Activated naive CD8-positive, alpha-beta T cell treated with anti-CD3 and anti-CD28 coated beads for 36 hours (primary cell): ENCODE data around the gene GRID1. TPM values are rescaled to one million over a fixed set of nuclear protein-coding genes. Genes with fewer than 3 reads are reported as not detected.

ENCODE experiments used
- DNase-seq: peaks from one replicate; pipeline ENCODE4 v3.0.0; 2021
- H3K27ac Mint-ChIP-seq: one replicate; pipeline ENCODE4 v1.8.0; 2022; ENCODE audit warnings: mild to moderate bottlenecking, moderate library complexity, mixed read lengths
- H3K27me3 Mint-ChIP-seq: one replicate; pipeline ENCODE4 v1.8.0; 2022; ENCODE audit warnings: mild to moderate bottlenecking, mixed read lengths
- H3K36me3 Mint-ChIP-seq: one replicate; pipeline ENCODE4 v1.8.0; 2021; ENCODE audit warnings: mild to moderate bottlenecking, mixed read lengths
- H3K4me1 Mint-ChIP-seq: one replicate; pipeline ENCODE4 v1.8.0; 2021; ENCODE audit warnings: mixed read lengths
- H3K4me3 Mint-ChIP-seq: one replicate; pipeline ENCODE4 v1.8.0; 2022; ENCODE audit warnings: mild to moderate bottlenecking, moderate library complexity, mixed read lengths
- H3K9me3 Mint-ChIP-seq: one replicate; pipeline ENCODE4 v1.8.0; 2022; ENCODE audit warnings: mixed read lengths
- total RNA-seq, 2 experiments: library from RNA; stranded (reverse); gene quantifications; one replicate each; pipeline ENCODE4 v1.2.3, GENCODE V29; 2021

GRID1 gene
- total RNA-seq, 2 experiments from 2014 or later: not detected

DNA sequence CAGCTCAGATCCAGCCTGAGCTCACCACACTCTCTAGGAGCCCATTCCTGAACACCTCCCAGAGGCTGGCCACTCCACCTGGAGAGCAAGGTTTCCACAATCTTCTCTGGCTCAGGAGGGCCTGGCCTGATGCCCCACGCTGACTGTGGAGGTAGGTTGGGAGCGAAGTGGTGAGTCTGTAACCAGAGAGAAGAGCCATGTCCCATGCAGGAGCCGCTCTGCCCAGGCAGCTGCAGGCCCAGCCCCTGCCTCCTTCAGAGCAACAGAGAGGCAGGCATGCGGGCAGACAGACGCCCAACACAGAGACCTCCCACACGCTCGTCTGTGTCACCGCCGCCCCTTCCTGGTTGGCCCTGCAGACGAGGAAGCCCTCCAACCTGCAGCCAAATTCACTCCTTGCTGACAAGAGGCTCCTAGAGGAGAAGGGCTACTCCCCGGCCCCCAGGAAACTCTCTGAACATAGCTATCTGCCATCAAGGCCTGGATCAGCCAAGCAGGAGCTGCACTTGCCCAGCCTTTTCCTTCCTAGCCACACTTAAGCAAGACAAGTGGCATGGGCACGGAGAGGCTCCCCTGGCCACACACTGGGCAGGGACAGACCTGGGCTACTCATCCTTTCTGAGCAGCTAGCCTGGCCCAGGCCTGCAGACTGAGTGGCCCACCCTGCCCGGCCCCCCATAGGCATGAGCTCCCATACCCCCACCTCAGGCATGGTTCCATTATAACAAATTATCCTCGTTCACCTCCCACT, 101.9 kb downstream of the GRID1 start:
- Mint-ChIP-seq H3K4me1 (peaks cover 3% of the 10 kb centered on the region), H3K36me3 (no peaks in the 10 kb centered on the region), H3K27me3 (peaks cover 29% of the 10 kb centered on the region), H3K4me3 (no peak overlapping the region), H3K9me3 (no peaks in the 10 kb centered on the region), H3K27ac (no peak overlapping the region)
- DNase-seq: no peak

DNA sequence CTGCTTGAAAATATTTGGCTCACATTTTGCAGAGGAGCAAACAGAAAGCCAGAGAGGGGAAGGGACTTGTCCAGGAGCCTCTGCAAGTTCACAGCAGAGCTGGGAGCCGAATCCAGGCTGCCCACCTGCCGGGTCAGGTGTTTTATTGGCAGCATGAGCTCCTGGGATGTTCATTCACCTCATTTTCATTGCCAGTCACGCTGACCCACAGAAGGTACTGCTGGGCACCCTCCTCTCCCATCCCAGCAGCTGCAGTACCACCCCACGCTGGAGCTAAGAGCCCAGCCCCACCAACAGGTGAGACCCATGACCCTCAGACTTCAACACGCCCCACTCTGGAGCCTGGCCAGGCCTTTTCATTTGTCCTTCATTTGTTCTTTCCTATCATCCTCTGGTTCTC, 102.7 kb downstream of the GRID1 start:
- Mint-ChIP-seq H3K36me3 (no peaks in the 10 kb centered on the region), H3K27me3 (peaks cover 29% of the 10 kb centered on the region), H3K4me3 (no peak overlapping the region), H3K9me3 (no peaks in the 10 kb centered on the region), H3K27ac (no peak overlapping the region), H3K4me1 (peaks cover 3% of the 10 kb centered on the region)
- DNase-seq: no peak

DNA sequence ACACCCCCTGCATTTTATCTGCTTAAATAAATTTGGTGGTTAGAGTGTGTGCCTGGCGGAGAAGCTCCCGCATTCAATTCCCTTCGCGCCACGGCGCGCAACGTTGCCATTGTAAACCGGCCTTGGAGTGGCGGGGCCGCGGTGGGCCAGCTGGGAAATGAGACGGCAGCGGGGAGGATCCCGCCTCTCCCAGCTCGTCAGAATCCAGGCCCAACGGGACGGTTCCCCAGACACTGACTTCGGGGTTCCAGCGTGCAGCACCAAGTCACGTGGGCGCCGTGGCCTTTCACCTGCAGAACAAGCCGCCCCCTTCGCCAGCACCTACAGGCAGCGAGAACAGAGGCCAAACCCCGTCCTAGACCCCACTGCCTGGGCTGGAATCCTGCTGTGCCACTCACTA, 103.4 kb downstream of the GRID1 start:
- DNase-seq: no peak
- H3K27ac Mint-ChIP-seq: no peak overlapping the region
- H3K27me3 Mint-ChIP-seq: peaks cover 29% of the 10 kb centered on the region
- no peaks in the 10 kb centered on the region for H3K36me3 Mint-ChIP-seq
- H3K4me1 Mint-ChIP-seq: peaks cover 3% of the 10 kb centered on the region
- H3K9me3 Mint-ChIP-seq: no peaks in the 10 kb centered on the region
- no peak overlapping the region for H3K4me3 Mint-ChIP-seq

DNA sequence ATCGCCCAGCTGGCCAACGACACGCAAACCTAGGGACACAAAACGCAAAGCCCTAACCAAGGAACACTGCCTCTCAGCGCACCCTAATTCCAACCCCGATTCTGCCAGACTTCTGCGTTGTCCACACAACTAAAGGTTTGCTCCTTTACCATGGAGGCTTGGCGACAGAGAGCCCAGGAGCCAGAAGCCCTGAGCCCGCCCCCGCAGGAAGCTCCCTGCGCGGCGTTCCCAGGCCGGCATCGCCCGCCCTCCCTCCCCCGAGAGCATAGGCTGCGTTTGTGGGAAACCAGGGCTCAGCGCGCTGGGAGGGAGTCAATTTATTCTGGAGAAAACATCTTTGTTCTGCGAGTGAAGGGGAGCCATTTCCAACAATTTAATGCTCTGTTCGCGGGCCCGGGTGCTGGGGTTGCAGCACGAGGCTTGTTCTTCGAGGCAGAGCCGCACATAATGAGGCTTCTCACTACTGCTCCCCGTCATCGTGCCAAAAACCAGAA, 103.9 kb downstream of the GRID1 start:
- H3K4me3 Mint-ChIP-seq: no peak overlapping the region
- H3K36me3 Mint-ChIP-seq: no peaks in the 10 kb centered on the region
- no peak for DNase-seq
- no peaks in the 10 kb centered on the region for H3K9me3 Mint-ChIP-seq
- H3K4me1 Mint-ChIP-seq: peaks cover 3% of the 10 kb centered on the region
- peaks cover 29% of the 10 kb centered on the region for H3K27me3 Mint-ChIP-seq
- no peak overlapping the region for H3K27ac Mint-ChIP-seq

DNA sequence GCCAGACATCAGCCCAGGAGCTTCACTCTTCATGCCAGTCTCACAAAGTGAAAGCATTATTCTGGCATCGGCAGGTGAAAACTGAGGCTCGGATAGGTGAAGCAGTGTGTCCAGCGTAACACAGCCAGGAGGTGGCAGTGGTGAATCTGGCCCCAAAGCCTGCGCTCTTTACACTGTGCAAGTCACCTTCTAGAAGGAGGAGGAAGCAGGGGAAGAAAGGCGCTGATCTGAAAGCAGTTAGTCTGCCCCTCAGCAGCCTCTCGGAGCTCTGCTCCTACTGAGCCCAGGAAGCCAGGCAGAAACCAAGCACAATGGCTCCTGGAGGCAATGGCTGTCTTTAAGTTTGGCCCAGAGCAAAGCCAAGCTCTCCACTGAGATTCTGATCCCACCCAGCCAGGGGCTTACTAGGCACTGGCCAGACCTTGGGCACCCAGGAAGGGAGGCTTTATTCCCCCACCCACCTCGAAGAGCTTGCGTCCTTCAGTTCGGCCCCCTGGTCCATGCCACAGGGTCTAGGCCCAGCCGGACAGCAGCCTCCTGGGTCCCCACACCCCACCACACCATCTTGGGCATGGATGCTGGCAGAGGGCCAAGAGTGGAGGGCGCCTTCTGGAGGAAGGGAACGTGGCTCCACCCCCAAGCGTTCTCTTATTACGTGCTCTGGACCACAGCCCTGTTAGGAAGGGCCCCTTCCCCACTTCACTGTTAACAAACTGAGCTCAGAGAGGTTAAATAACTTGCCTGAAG, 104.5 kb downstream of the GRID1 start:
- H3K9me3 Mint-ChIP-seq: no peaks in the 10 kb centered on the region
- peaks cover 3% of the 10 kb centered on the region for H3K4me1 Mint-ChIP-seq
- DNase-seq: no peak
- peaks cover 29% of the 10 kb centered on the region for H3K27me3 Mint-ChIP-seq
- no peaks in the 10 kb centered on the region for H3K36me3 Mint-ChIP-seq
- H3K27ac Mint-ChIP-seq: no peak overlapping the region
- no peak overlapping the region for H3K4me3 Mint-ChIP-seq

DNA sequence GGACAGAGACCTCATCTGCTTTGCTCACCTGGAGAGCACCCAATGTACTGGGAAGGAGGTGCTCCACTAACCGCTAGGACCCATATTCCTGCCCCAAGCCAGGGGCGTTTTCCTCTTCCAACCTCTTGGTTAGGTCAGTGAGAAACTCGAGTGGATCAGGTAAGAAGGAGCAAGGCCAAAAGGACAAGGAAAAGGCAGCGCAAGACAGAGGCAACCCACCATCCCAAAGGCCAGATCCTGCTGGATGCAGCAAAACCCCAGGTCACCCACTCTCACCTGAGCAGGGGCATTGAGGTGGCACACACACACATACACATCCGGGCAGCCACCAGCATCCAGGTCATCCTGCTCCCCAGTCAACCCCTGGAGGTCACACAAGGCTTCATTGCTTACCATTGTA, 105.1 kb downstream of the GRID1 start:
- Mint-ChIP-seq H3K4me3 (no peak overlapping the region), H3K9me3 (no peaks in the 10 kb centered on the region), H3K36me3 (no peaks in the 10 kb centered on the region), H3K27me3 (peaks cover 29% of the 10 kb centered on the region), H3K27ac (no peak overlapping the region), H3K4me1 (peaks cover 3% of the 10 kb centered on the region)
- no peak for DNase-seq

DNA sequence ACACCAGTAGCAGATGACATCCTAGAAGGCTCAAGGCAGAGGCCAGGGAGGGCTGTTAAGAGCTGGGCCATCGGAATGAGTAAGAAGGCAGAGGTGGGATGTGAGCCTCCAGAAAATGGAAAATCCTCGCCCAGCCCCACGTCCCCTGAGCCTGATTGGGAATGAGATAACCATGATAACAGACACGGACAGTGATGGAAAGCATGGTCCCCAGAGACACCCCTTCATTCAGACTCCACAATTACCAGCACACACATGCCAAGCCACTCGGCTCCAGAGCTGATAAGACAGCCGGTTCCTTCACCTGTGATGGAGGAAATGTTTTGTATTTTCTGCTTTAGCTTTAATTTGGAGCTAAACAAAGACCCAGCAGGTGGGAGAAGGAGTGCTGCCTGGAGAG, 106.0 kb downstream of the GRID1 start:
- no peaks in the 10 kb centered on the region for H3K9me3 Mint-ChIP-seq
- no peaks in the 10 kb centered on the region for H3K36me3 Mint-ChIP-seq
- peaks cover 3% of the 10 kb centered on the region for H3K4me1 Mint-ChIP-seq
- H3K27ac Mint-ChIP-seq: no peak overlapping the region
- peaks cover 29% of the 10 kb centered on the region for H3K27me3 Mint-ChIP-seq
- no peak for DNase-seq
- H3K4me3 Mint-ChIP-seq: no peak overlapping the region

DNA sequence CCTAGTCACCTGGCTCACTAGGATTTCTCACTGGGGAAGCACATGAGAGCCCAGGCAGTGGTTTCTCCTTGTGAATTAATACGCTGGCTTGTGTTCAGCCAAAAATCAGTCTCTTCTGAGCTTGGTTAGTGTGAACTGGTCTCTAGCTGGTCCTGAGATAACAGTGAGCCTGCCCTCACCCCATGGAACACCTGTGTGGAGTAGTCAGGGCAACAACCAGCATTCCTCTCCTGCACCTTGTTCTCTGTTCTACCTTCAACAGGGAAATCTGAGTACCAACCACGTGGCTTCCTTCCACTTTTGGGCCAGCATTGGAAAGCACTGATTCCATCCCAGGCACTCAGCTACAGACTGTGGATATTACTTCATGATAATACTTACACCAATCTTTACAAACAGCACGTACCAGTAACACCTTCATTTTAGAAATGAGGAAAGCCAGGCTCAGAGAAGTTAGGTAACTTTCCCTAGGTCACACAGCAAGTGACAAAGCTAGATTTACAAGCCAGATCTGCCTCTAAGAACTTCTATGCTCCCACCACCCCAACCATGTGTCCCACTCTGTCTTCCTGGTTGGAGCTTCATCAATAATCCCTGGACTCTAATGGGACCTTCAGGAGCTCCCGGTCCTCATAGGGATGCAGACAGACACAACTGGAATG, 106.6 kb downstream of the GRID1 start:
- Mint-ChIP-seq H3K27me3 (peaks cover 26% of the 10 kb centered on the region), H3K9me3 (no peaks in the 10 kb centered on the region), H3K36me3 (no peaks in the 10 kb centered on the region), H3K27ac (no peak overlapping the region), H3K4me1 (peaks cover 3% of the 10 kb centered on the region), H3K4me3 (no peak overlapping the region)
- DNase-seq: no peak

DNA sequence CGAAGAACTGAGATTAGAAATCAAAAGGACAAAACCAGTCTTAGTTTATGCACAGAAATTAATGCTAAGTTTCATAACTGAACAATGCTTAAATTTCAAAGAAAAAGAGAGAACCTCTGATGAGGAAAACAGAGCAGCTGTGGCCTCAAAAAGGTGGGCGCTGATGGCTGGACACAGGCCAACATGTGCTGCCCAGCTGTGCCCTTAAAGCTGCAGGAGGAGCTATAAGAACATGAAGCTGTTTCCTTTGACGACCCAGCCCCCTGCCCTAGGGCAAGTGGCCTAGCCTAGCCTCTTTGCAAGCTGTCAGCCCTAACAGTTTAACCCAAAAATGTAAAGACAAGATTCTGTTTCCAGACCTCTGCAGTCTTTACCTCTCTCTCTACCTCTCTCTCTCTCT, 107.7 kb downstream of the GRID1 start:
- H3K27ac Mint-ChIP-seq: no peak overlapping the region
- no peak for DNase-seq
- peaks cover 21% of the 10 kb centered on the region for H3K27me3 Mint-ChIP-seq
- H3K4me1 Mint-ChIP-seq: peaks cover 3% of the 10 kb centered on the region
- no peaks in the 10 kb centered on the region for H3K36me3 Mint-ChIP-seq
- H3K4me3 Mint-ChIP-seq: no peak overlapping the region
- no peaks in the 10 kb centered on the region for H3K9me3 Mint-ChIP-seq

DNA sequence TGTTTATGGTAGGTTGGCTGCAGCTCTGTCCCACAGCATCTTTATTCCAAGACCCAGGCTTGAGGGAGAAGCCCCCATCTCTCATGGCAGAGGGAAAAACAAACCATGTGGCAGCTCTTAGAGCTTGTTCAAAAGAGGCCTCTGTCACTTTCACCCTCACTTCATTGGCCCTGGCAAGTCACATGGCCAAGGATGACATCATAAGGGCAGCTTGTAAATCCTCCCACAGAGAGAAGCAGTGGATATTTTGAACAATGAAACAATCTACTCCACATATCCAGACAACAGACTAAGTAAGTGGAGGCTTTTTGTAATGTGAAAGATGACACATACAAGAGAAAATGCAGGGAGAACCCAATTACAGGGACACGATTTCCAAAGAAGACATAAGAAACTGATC, 108.1 kb downstream of the GRID1 start:
- Mint-ChIP-seq H3K9me3 (no peaks in the 10 kb centered on the region), H3K4me1 (peaks cover 3% of the 10 kb centered on the region), H3K27me3 (peaks cover 17% of the 10 kb centered on the region), H3K27ac (no peak overlapping the region), H3K36me3 (no peaks in the 10 kb centered on the region), H3K4me3 (no peak overlapping the region)
- no peak for DNase-seq

DNA sequence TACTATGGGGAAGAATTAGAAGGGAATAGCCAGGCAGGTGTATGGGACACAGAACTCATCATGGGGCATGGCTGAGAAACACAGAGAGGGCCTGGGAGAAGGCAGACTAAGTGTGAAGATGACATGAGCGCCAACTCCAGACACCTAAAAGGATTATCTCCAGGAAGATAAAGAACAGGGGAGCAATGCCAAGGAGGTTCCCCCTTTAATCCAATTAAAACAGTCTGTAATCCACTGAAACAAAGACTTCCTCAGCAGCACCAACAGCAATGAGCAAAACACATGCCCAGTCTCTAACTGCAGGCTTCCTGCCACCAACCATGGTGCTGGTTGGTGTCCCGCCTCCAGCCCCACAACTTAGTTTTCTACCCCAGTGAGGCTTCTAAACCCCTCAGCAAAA, 108.9 kb downstream of the GRID1 start:
- Mint-ChIP-seq H3K4me1 (no peaks in the 10 kb centered on the region), H3K9me3 (no peaks in the 10 kb centered on the region), H3K36me3 (no peaks in the 10 kb centered on the region), H3K27ac (no peak overlapping the region), H3K4me3 (no peak overlapping the region), H3K27me3 (peaks cover 10% of the 10 kb centered on the region)
- no peak for DNase-seq

DNA sequence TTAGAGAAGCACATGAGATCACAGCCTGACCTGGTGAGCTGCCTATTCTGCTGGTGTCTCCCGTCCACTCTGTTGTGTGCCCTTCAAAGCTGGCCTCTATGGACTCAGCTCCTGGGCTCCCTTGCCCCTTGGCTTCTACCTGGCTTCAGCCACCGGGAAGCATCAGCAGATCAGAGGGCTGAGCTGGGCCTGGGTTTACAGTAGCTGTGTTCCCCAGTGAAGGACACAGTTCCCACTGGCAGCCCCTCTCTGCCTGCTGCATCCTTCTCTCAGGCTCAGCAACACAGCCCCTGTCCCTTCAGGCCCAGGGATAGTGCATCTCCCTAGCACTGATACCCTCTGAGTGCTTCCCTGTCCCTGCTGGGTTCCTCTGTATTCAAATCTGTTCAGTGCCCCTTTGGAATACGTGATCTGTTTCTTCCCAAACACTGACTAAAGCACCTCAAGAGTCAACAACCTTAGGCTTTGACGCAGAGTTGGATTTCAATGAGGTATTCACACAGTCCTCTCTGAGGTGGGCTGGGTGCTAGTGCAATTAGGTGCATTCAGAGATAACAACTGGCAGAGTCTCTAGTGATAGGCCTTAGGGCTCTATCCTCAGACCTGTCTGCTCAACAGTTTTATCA, 109.8 kb downstream of the GRID1 start:
- no peak for DNase-seq
- H3K4me3 Mint-ChIP-seq: no peak overlapping the region
- H3K36me3 Mint-ChIP-seq: no peaks in the 10 kb centered on the region
- H3K27ac Mint-ChIP-seq: no peak overlapping the region
- no peaks in the 10 kb centered on the region for H3K4me1 Mint-ChIP-seq
- H3K9me3 Mint-ChIP-seq: no peaks in the 10 kb centered on the region
- H3K27me3 Mint-ChIP-seq: peaks cover 6% of the 10 kb centered on the region

DNA sequence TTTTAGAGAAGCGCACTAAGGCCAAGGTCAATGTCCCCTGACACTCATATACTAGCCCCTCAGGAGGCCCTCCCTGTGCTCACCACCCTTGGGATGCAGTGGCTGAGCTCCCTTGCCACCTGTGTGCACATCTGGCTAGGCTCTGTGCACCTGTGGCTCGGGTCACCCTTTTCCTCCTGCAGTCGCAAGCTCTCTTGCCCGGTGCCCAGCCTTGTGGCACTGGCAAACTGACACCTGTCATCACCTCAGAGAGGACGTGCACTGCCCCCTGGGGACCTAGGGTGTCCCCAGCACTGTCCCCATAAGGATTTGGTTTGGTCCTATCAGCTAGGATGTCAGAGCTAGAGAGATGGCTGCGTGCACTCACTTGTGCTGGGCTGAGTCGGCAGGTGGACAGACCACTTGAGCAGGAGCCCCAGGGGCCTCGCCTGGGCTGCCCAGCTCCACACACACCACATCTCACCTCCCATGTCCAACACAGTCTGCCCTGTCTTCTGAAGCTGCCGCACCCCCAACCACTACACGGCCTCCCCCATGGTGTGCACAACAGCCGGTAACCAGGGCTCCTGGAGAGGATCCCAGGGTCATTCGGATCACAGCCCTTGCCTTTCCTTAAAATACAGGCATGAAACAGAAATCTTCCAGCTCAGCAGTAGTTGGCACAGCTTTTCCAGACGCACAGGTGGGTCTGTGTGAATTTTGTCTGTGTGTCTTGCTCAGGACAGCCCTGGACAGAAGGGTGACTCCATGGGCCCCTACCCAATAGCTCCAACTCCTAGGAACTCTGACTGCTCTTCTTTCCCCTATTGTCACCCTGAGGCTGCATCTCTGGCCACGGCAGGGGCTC, 111.0 kb downstream of the GRID1 start:
- Mint-ChIP-seq H3K4me1 (no peaks in the 10 kb centered on the region), H3K27ac (no peak overlapping the region), H3K36me3 (no peaks in the 10 kb centered on the region), H3K4me3 (no peak overlapping the region), H3K9me3 (peaks cover 2% of the 10 kb centered on the region), H3K27me3 (peaks cover 6% of the 10 kb centered on the region)
- no peak for DNase-seq

DNA sequence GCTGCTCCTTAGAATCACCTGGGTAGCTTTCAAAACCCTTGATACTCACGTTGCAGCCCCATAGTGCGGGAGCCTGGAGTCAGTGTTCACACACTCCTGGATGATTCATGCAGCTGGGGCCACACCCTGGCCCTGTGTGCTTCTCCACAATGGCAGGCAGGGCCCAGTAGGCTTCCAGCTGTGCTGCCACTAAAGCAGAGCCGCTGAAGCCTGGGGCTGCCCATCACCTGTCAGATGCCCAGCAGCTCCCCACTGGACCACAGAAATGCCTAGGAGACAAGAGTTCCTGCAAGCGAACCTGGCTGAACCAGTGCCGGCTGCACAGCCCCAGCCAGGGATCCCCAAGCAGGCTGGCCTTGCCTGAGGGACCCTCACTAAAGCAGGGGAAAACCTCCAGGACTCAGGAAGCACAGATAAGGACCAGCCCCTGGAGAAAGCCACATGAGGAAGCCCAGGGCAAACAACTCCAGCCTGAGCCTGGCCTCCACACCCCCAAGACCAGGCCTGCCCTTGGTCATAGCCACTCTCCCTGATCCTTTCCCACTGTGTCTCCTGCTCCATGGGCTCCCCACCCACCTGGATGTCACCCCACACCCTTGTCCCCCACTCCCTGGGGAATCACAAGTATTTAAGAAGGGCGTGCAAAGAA, 111.9 kb downstream of the GRID1 start:
- no peak for DNase-seq
- no peak overlapping the region for H3K27ac Mint-ChIP-seq
- no peak overlapping the region for H3K4me3 Mint-ChIP-seq

More for the DNA sequence above, 111.9 kb downstream of the GRID1 start:
- Mint-ChIP-seq H3K4me1 (no peaks in the 10 kb centered on the region), H3K27me3 (peaks cover 6% of the 10 kb centered on the region), H3K36me3 (no peaks in the 10 kb centered on the region), H3K9me3 (peaks cover 8% of the 10 kb centered on the region)
